ENCODE data around the gene NIPAL3.

DNA sequence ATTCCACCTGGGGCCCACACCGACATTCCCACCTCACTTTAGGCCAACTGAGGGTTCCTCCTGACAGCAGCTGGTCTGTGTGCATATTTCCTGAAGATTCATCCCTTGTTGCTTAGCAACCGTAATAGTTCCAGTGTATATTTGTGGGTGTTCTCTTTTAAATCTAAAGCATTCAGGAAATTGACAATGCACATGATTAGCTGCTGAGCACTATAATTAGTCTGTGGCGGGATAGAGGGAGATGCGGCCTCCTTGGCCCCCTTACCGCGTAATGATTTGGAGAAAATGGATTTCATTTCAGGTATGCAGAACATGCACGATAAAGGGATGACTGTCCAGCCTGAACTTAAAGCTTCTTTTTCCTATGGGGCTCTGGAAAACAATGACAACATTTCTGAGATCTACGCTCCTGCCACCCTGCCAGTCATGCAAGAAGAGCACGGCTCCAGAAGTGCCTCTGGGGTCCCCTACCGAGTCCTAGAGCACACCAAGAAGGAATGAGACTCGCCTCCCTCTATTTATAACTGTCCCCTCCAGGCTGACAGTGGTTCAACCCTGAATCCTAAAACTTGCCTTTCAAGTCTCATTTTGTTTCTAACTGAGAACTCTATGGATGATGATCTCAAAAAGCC, 53.2 kb downstream of the NIPAL3 start:
- TF ChIP-seq, protein P1, sequence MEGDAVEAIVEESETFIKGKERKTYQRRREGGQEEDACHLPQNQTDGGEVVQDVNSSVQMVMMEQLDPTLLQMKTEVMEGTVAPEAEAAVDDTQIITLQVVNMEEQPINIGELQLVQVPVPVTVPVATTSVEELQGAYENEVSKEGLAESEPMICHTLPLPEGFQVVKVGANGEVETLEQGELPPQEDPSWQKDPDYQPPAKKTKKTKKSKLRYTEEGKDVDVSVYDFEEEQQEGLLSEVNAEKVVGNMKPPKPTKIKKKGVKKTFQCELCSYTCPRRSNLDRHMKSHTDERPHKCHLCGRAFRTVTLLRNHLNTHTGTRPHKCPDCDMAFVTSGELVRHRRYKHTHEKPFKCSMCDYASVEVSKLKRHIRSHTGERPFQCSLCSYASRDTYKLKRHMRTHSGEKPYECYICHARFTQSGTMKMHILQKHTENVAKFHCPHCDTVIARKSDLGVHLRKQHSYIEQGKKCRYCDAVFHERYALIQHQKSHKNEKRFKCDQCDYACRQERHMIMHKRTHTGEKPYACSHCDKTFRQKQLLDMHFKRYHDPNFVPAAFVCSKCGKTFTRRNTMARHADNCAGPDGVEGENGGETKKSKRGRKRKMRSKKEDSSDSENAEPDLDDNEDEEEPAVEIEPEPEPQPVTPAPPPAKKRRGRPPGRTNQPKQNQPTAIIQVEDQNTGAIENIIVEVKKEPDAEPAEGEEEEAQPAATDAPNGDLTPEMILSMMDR (IDR thresholded peaks at IDR 0.05) = no peak
- TF ChIP-seq EP300 (IDR thresholded peaks at IDR 0.05) (no peak), POLR2AphosphoS5 (IDR thresholded peaks at IDR 0.05) (no peak)
